ENCODE measurements around the gene CRIP2. TPM values are rescaled to one million over a fixed set of nuclear protein-coding genes. Genes with fewer than 3 reads are reported as not detected.

Gene CRIP2
- total RNA-seq (2013; cell fraction: nucleolus; rRNA removed) = not detected in 2 replicates
- 0.11 TPM in 1 of 2 replicates, not detected in the other for total RNA-seq (2014; rRNA removed)
- not detected in 2 replicates for total RNA-seq (2014; rRNA removed; fragmentation: Illumina TruSeq; extraction: Trizol)
- 0.49 and 0.61 TPM in 2 replicates for total RNA-seq (2021)
- not detected for polyA plus RNA-seq (2011; ENCODE audit: low read depth)
- polyA plus RNA-seq (2011; rRNA removed) = 0.04 TPM in 1 of 2 replicates, not detected in the other
- polyA plus RNA-seq (2011; cell fraction: cytosol; rRNA removed) = 0.39 and 0.40 TPM in 2 replicates
- 0.37 and 0.57 TPM in 2 replicates for polyA plus RNA-seq (2011; cell fraction: nucleus; rRNA removed)
- polyA plus RNA-seq (2012) = 0.15 and 0.22 TPM in 2 replicates
- not detected in 2 replicates for polyA plus RNA-seq (2014; fragmentation: Illumina TruSeq; extraction: Trizol)
- polyA plus RNA-seq (2014; fragmentation: Nextera tagmentation; extraction: Ambion mirVana) = not detected
- not detected in 2 replicates for polyA plus RNA-seq (2014; rRNA removed)
- under 1 TPM; 0.37 to 0.62 TPM for polyA plus RNA-seq (2016; fragmentation: Nextera tagmentation; extraction: Ambion mirVana)
- polyA minus RNA-seq (2011; rRNA and poly(A)+ RNA removed) = not detected in 2 replicates
- polyA minus RNA-seq (2011; cell fraction: cytosol; rRNA and poly(A)+ RNA removed) = 2.9 and 4.2 TPM in 2 replicates
- polyA minus RNA-seq (2011; cell fraction: nucleus; rRNA and poly(A)+ RNA removed) = 1.4 TPM in 1 of 2 replicates, not detected in the other
- not detected for Bru-seq, nascent RNA
- BruChase-seq, experiment 1, labeled RNA remaining after a 6-hour chase = percentile 15 among the genes with signal in this experiment
- BruChase-seq, experiment 2, labeled RNA remaining after a 2-hour chase = percentile 15 among the genes with signal in this experiment
- long read RNA-seq, experiment 1 = 0 reads
- long read RNA-seq, experiment 2 = 0 reads

GRCh38 chr14:105474483-105475268, at the start of gene CRIP2:
CRIP2 (plus strand) TSS chr14:105474821; CDS start chr14:105474863, 42 bp downstream.
- no peak within 1 kb of the TSS for H3K27ac ChIP-seq (ENCODE audit: control insufficient read depth, insufficient read depth)
- 1% methylated on average over 50 of the region's 118 CpGs for WGBS (ENCODE audit: insufficient coverage, insufficient replicate concordance, low lambda C conversion rate, missing lambda C conversion rate)
- in situ Hi-C loops (cut with MboI) (no loop called here), intact Hi-C loops (cut with micrococcal nuclease; ENCODE audit: unreplicated experiment) (no loop called here)
- no peak for FAIRE-seq
- H3K79me2 ChIP-seq (ENCODE audit: control insufficient read depth, insufficient read depth, low read length) = no peaks in the 10 kb centered on the region
- no peaks in the 10 kb centered on the region; the same call in 2 of the 3 replicates for H3K9me3 ChIP-seq (replicated peaks; ENCODE audit: control insufficient read depth, insufficient read depth, low read length)
- ChIA-PET RAD21 (ENCODE audit: unreplicated experiment) (no interaction called here), SMC1A (ENCODE audit: uncharacterized antibody, unreplicated experiment) (no interaction called here), CTCF (no interaction called here), POLR2A (no interaction called here)
- H3K36me3 ChIP-seq (ENCODE audit: control insufficient read depth in 2 of 2, insufficient read depth in 2 of 2, low read length in 1 of 2) = peaks cover 0 to 2% of the 10 kb centered on the region in 2 experiments; a peak in 1 of 4 replicates
- TF ChIP-seq USF1 (IDR thresholded peaks at IDR 0.05; ENCODE audit: borderline replicate concordance, extremely low read length, insufficient read depth, low read depth, low read length) = no peak
- no peak for TF ChIP-seq CEBPZ (IDR thresholded peaks at IDR 0.05; ENCODE audit: low read depth, low read length)
- no peak for TF ChIP-seq EP300 (IDR thresholded peaks at IDR 0.05; ENCODE audit: borderline replicate concordance in 1 of 2, control insufficient read depth in 1 of 2, low read depth in 2 of 2, low read length in 2 of 2)
- TF ChIP-seq NFIC (IDR thresholded peaks at IDR 0.05; ENCODE audit: low read depth, low read length) = no peak
- peak; percentile 93 for TF ChIP-seq ZSCAN29 (IDR thresholded peaks at IDR 0.05)
- 0 out of 2 replicates have a peak, but pooled peaks have one; percentile 28 for TF ChIP-seq LARP7 (IDR thresholded peaks at IDR 0.05)
- TF ChIP-seq CREM (IDR thresholded peaks at IDR 0.05; ENCODE audit: low read depth) = no peak
- TF ChIP-seq ZNF274 (IDR thresholded peaks at IDR 0.05; ENCODE audit: insufficient read depth, insufficient read length) = no peak
- no peak for TF ChIP-seq CHD4 (IDR thresholded peaks at IDR 0.05)
- TF ChIP-seq MYC (IDR thresholded peaks at IDR 0.05; ENCODE audit: insufficient read depth, insufficient read length, insufficient replicate concordance, low read length, severe bottlenecking) = no peak
- TF ChIP-seq EGR1 (IDR thresholded peaks at IDR 0.05; ENCODE audit: borderline replicate concordance in 1 of 2, low read depth in 2 of 2, low read length in 2 of 2) = peak in 1 of 2 experiments; percentile 49; a peak in 1 of 3 replicates
- no peak for TF ChIP-seq TAF1 (IDR thresholded peaks at IDR 0.05; ENCODE audit: borderline replicate concordance, low read depth, low read length)
- TF ChIP-seq SUZ12 (IDR thresholded peaks at IDR 0.05; ENCODE audit: unreplicated experiment) = peak; percentile 93
- H3K9ac ChIP-seq (ENCODE audit: control insufficient read depth, insufficient read depth, low read length) = no peak within 1 kb of the TSS
- BruUV-seq (replicated peaks) = no TSS peak
- ATAC-seq = peak; percentile 35
- H3K4me3 ChIP-seq = peak within 1 kb of the TSS; percentile 44; the same call in 1 of the 2 replicates
- no peak for DNase-seq (ENCODE audit: low read depth, low spot score)
- H3K4me2 ChIP-seq (ENCODE audit: control insufficient read depth, insufficient read depth) = peak within 1 kb of the TSS; percentile 82
- H3K27me3 ChIP-seq (replicated peaks in 1 of 2; ENCODE audit: control insufficient read depth in 2 of 2, insufficient read depth in 2 of 2, low read length in 1 of 2) = peaks cover 4 to 11% of the 10 kb centered on the region in 2 experiments; a peak in 3 of 4 replicates
- no peak within 1 kb of the TSS for H2AFZ ChIP-seq (ENCODE audit: control insufficient read depth, low read depth, low read length)
- H4K20me1 ChIP-seq (ENCODE audit: control insufficient read depth, insufficient read depth) = no peaks in the 10 kb centered on the region
- H3K4me1 ChIP-seq (ENCODE audit: control insufficient read depth, insufficient read depth, low read length) = no peaks in the 10 kb centered on the region
